Keratinocyte (primary cell): Measurements from ENCODE around the gene IL15RA. TPM values are rescaled to one million over a fixed set of nuclear protein-coding genes. Genes with fewer than 3 reads are reported as not detected.

Experiments used
- DNase-seq: peaks from one replicate; pipeline ENCODE4 v3.0.0-alpha.2; 2011; ENCODE audit warnings: low read depth, missing footprints, low spot score
- FAIRE-seq: peaks from 2 replicates; lab custom pipeline; 2011; peaks lifted over from hg19 to GRCh38; lab: Jason Lieb, UNC
- H2AFZ ChIP-seq: 2 replicates; pipeline ENCODE4 v1.6.0; 2012; ENCODE audit warnings: low read length, control low read depth, inconsistent platforms; ENCODE audit not compliant: control insufficient read depth
- H3K27ac ChIP-seq: 2 replicates; pipeline ENCODE4 v1.5.1; 2011; ENCODE audit warnings: low read length; ENCODE audit not compliant: control insufficient read depth, insufficient read depth
- H3K27me3 ChIP-seq: 3 replicates; pipeline ENCODE4 v1.6.0; 2011; ENCODE audit warnings: low read length; ENCODE audit not compliant: control insufficient read depth, insufficient read depth; ENCODE audit errors: extremely low read depth
- H3K36me3 ChIP-seq, 2 experiments: 2 replicates in 1 of 2; 3 replicates in 1 of 2; pipeline ENCODE4 v1.5.1; 2011; ENCODE audit warnings: low read length in 2 of 2, mild to moderate bottlenecking in 1 of 2; ENCODE audit not compliant: control insufficient read depth in 2 of 2, insufficient read depth in 2 of 2; ENCODE audit errors: extremely low read depth in 1 of 2
- H3K4me1 ChIP-seq: 3 replicates; pipeline ENCODE4 v1.5.1; 2011; ENCODE audit warnings: low read length; ENCODE audit not compliant: control insufficient read depth, insufficient read depth; ENCODE audit errors: extremely low read depth
- H3K4me2 ChIP-seq: 3 replicates; pipeline ENCODE4 v1.6.0; 2011; ENCODE audit warnings: low read depth, low read length; ENCODE audit not compliant: control insufficient read depth, insufficient read depth; ENCODE audit errors: extremely low read depth
- H3K4me3 ChIP-seq, 3 experiments: fragments of 200-600 bp in 1 of 3; sonication (generic) in 1 of 3; 2 replicates in 2 of 3; 3 replicates in 1 of 3; pipeline ENCODE4 v1.5.1; 2011 to 2016; ENCODE audit warnings: low read length in 3 of 3, mild to moderate bottlenecking in 3 of 3, control low read depth in 2 of 3, inconsistent platforms in 1 of 3, low read depth in 1 of 3, mixed read lengths in 1 of 3, mixed run types in 1 of 3, moderate library complexity in 1 of 3; ENCODE audit not compliant: control insufficient read depth in 2 of 3, insufficient read depth in 2 of 3; ENCODE audit errors: extremely low read depth in 1 of 3
- H3K79me2 ChIP-seq: 2 replicates; pipeline ENCODE4 v1.6.0; 2012; ENCODE audit warnings: low read length; ENCODE audit not compliant: control insufficient read depth, insufficient read depth
- H3K9ac ChIP-seq: 3 replicates; pipeline ENCODE4 v1.6.0; 2011; ENCODE audit warnings: low read length; ENCODE audit not compliant: control insufficient read depth, insufficient read depth; ENCODE audit errors: extremely low read depth
- H3K9me1 ChIP-seq: 3 replicates; pipeline ENCODE4 v1.6.0; 2011; ENCODE audit warnings: low read length; ENCODE audit not compliant: control insufficient read depth, insufficient read depth; ENCODE audit errors: extremely low read depth
- H3K9me3 ChIP-seq: 2 replicates; pipeline ENCODE4 v1.5.1; 2012; ENCODE audit warnings: low read depth, low read length; ENCODE audit not compliant: control insufficient read depth
- H4K20me1 ChIP-seq: 3 replicates; pipeline ENCODE4 v1.6.0; 2011; ENCODE audit warnings: low read length; ENCODE audit not compliant: control insufficient read depth, insufficient read depth; ENCODE audit errors: extremely low read depth
- EZH2 ChIP-seq: IDR thresholded peaks from one replicate; pipeline ENCODE4 v1.6.1; 2012; ENCODE audit warnings: inconsistent platforms, mild to moderate bottlenecking, low read length, moderate library complexity
- dilution Hi-C: fragments of 300-500 bp; cut with MboI; formaldehyde crosslinking; loops from one replicate; pipeline ENCODE4 v1.7.0; 2020; ENCODE audit warnings: low sequenced_read_pairs; ENCODE audit not compliant: extremely low pct_ligation_motif_present
- polyA plus RNA-seq, 5 experiments: library from polyadenylated mRNA; depleted of rRNA in 3 of 5; stranded (reverse) in 3 of 5; stranded (forward) in 1 of 5; unstranded in 1 of 5; fragments of >200 nt; gene quantifications; 1 replicate in 1 of 5; 2 replicates in 3 of 5; 3 replicates in 1 of 5; pipeline versions ENCODE4 v1.2.1 to v1.2.3, GENCODE V29; 2011 to 2012; ENCODE audit warnings: missing spikeins in 2 of 5, low read depth in 1 of 5, low replicate concordance in 1 of 5
- TF ChIP-seq, protein P1 (sequence below), 3 experiments: IDR thresholded peaks in 1 of 3; conservative IDR thresholded peaks in 1 of 3; optimal IDR thresholded peaks in 1 of 3; 2 replicates in 2 of 3; 3 replicates in 1 of 3; pipeline versions ENCODE3 to v1.5.1; 2011; ENCODE audit warnings: low read length in 3 of 3, mild to moderate bottlenecking in 3 of 3, moderate library complexity in 2 of 3, control low read depth in 1 of 3, inconsistent platforms in 1 of 3; ENCODE audit not compliant: insufficient read depth in 2 of 3; ENCODE audit errors: extremely low read depth in 1 of 3

The IL15RA gene
- polyA plus RNA-seq, 1 donor (not counting 4 experiments of a cell fraction or from before 2014, with no cell fraction given), result 3.8 TPM

GRCh38 chr10:5951721-5952407, 25.5 kb downstream of the IL15RA start:
- H3K4me2 ChIP-seq, result no peak overlapping the region

DNA sequence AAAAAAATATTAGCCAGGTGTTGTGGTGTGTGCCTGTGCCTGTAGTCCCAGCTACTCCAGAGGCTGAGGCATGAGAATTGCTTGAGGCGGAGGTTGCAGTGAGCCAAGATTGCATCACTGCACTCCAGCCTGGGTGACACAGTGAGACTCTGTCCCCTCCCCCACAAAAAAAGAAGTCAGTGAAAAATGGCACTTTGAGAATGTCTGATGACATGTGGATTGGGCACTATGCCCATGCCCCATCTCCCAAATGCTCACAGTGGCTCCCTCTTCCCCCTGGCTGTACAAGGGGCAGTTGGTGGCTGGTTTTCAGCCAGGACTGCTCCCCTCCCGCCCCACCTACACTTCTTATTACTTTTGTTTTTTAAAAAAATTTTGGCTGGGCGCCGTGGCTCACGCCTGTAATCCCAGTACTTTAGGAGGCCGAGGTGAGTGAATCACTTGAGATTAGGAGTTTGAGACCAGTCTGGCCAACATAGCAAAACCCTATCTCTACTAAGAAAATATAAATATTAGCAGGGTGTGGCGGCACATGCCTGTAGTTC, 26.1 kb downstream of the IL15RA start:
- H3K27me3 ChIP-seq, result no peaks in the 10 kb centered on the region
- dilution Hi-C loops, result loop anchor here (25.0 kb wide), 1 partner anchor 136 kb away; the partner anchor contains the start of gene RBM17

More at GRCh38 chr10:5951721-5952407, 25.5 kb downstream of the IL15RA start:
- FAIRE-seq (no peak), DNase-seq (no peak)
- dilution Hi-C loops, result loop anchor here (25.0 kb wide), 1 partner anchor 135 kb away; the partner anchor contains the start of gene RBM17
- H3K79me2 ChIP-seq, result no peaks in the 10 kb centered on the region
- no peaks in the 10 kb centered on the region for H4K20me1 ChIP-seq
- no peaks in the 10 kb centered on the region for H3K36me3 ChIP-seq
- TF ChIP-seq EZH2, result no peak
- TF ChIP-seq, protein P1, sequence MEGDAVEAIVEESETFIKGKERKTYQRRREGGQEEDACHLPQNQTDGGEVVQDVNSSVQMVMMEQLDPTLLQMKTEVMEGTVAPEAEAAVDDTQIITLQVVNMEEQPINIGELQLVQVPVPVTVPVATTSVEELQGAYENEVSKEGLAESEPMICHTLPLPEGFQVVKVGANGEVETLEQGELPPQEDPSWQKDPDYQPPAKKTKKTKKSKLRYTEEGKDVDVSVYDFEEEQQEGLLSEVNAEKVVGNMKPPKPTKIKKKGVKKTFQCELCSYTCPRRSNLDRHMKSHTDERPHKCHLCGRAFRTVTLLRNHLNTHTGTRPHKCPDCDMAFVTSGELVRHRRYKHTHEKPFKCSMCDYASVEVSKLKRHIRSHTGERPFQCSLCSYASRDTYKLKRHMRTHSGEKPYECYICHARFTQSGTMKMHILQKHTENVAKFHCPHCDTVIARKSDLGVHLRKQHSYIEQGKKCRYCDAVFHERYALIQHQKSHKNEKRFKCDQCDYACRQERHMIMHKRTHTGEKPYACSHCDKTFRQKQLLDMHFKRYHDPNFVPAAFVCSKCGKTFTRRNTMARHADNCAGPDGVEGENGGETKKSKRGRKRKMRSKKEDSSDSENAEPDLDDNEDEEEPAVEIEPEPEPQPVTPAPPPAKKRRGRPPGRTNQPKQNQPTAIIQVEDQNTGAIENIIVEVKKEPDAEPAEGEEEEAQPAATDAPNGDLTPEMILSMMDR (optimal IDR thresholded peaks at IDR 0.05 in 1 of 3, IDR thresholded peaks at IDR 0.05 in 1 of 3, conservative IDR thresholded peaks at IDR 0.05 in 1 of 3; ENCODE audit: extremely low read depth in 1 of 3, insufficient read depth in 2 of 3, low read length in 3 of 3), result no peak
- no peaks in the 10 kb centered on the region for H3K27me3 ChIP-seq
- peak overlapping the region; percentile 66 for H3K27ac ChIP-seq
- no peak overlapping the region for H2AFZ ChIP-seq
- no peak overlapping the region for H3K4me3 ChIP-seq
- no peaks in the 10 kb centered on the region for H3K9me3 ChIP-seq
- H3K9ac ChIP-seq, result no peak overlapping the region
- H3K9me1 ChIP-seq, result no peaks in the 10 kb centered on the region
- H3K4me1 ChIP-seq, result peaks cover 18% of the 10 kb centered on the region

More for the DNA sequence above, 26.1 kb downstream of the IL15RA start:
- peak overlapping the region; percentile 43 for H2AFZ ChIP-seq
- no peaks in the 10 kb centered on the region for H3K36me3 ChIP-seq
- TF ChIP-seq, protein P1 (optimal IDR thresholded peaks at IDR 0.05 in 1 of 3, IDR thresholded peaks at IDR 0.05 in 1 of 3, conservative IDR thresholded peaks at IDR 0.05 in 1 of 3; ENCODE audit: extremely low read depth in 1 of 3, insufficient read depth in 2 of 3, low read length in 3 of 3), result no peak
- no peak for TF ChIP-seq EZH2
- no peaks in the 10 kb centered on the region for H3K9me1 ChIP-seq
- H3K79me2 ChIP-seq, result no peaks in the 10 kb centered on the region
- FAIRE-seq (peak; percentile 29), DNase-seq (peak; percentile 66)
- no peak overlapping the region for H3K4me3 ChIP-seq
- H3K9me3 ChIP-seq, result no peaks in the 10 kb centered on the region
- no peaks in the 10 kb centered on the region for H4K20me1 ChIP-seq
- H3K4me2 ChIP-seq, result peak overlapping the region; percentile 73
- peak overlapping the region; percentile 66 for H3K27ac ChIP-seq
- no peak overlapping the region for H3K9ac ChIP-seq
- peaks cover 19% of the 10 kb centered on the region for H3K4me1 ChIP-seq
